PC-3 (cell line): ENCODE results near the gene PHF19.

Source experiments
- EZH2 ChIP-seq: fragments of 300-600 bp; sonication (generic); IDR thresholded peaks from one replicate; pipeline ENCODE4 v1.6.1; 2017; ENCODE audit warnings: antibody characterized with exemption, mild to moderate bottlenecking, low read length; ENCODE audit not compliant: unreplicated experiment
- TF ChIP-seq, protein P1 (sequence below): fragments of 300-600 bp; sonication (generic); conservative IDR thresholded peaks from 2 replicates; pipeline ENCODE4 v1.5.1; 2017; ENCODE audit warnings: antibody characterized with exemption, low read depth, mild to moderate bottlenecking, low read length

- TF ChIP-seq EZH2: no peak
- TF ChIP-seq, protein P1, sequence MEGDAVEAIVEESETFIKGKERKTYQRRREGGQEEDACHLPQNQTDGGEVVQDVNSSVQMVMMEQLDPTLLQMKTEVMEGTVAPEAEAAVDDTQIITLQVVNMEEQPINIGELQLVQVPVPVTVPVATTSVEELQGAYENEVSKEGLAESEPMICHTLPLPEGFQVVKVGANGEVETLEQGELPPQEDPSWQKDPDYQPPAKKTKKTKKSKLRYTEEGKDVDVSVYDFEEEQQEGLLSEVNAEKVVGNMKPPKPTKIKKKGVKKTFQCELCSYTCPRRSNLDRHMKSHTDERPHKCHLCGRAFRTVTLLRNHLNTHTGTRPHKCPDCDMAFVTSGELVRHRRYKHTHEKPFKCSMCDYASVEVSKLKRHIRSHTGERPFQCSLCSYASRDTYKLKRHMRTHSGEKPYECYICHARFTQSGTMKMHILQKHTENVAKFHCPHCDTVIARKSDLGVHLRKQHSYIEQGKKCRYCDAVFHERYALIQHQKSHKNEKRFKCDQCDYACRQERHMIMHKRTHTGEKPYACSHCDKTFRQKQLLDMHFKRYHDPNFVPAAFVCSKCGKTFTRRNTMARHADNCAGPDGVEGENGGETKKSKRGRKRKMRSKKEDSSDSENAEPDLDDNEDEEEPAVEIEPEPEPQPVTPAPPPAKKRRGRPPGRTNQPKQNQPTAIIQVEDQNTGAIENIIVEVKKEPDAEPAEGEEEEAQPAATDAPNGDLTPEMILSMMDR: no peak
Observed at GRCh38 chr9:120872791-120873502, 4.0 kb downstream of the PHF19 start.
